ENCODE data around the gene FLYWCH2.
A peak's percentile ranks its signal among the peaks of the same experiment; 100 is the strongest.

FLYWCH2 gene

GRCh38 chr16:2857451-2858244 lies 25.4 kb upstream of the FLYWCH2 start, which contains the start of gene PRSS22:
Gene PRSS22, minus strand, starts transcription at chr16:2858170. Its CDS starts 66 bp downstream, at chr16:2858104.
- ChIA-PET CTCF (interaction anchor here (0.7 to 1.5 kb wide), 4 partner anchors 10 to 1177 kb away, joined by 3 read pairs; no protein-coding TSS in a partner anchor), POLR2A (ENCODE audit: low non-redundant PET) (interaction anchor here (1.2 kb wide), 1 partner anchor 19 kb away, joined by 3 read pairs; no protein-coding TSS in a partner anchor)
- DNase-seq (ENCODE audit: low spot score) = peak; percentile 42
- TF ChIP-seq CTCF (conservative IDR thresholded peaks at IDR 0.05; ENCODE audit: low read depth) = no peak
- no peak within 1 kb of the TSS for H3K27ac ChIP-seq

- H3K27ac ChIP-seq = no peak overlapping the region
- peak; percentile 48 for DNase-seq (ENCODE audit: low spot score)
- no peak for TF ChIP-seq CTCF (conservative IDR thresholded peaks at IDR 0.05; ENCODE audit: low read depth)
- ChIA-PET CTCF (interaction anchor here (0.7 to 1.5 kb wide), 5 partner anchors 9 to 1176 kb away, joined by 3 to 4 read pairs (median 3); partner anchors contain the start of gene ZG16B), POLR2A (ENCODE audit: low non-redundant PET) (interaction anchor here (1.0 to 1.2 kb wide), 2 partner anchors 20 to 81 kb away, joined by 3 to 4 read pairs; no protein-coding TSS in a partner anchor)
Observed at GRCh38 chr16:2858245-2859025, 24.6 kb upstream of the FLYWCH2 start.

GRCh38 chr16:2859686-2860265 lies 23.2 kb upstream of the FLYWCH2 start:
- ChIA-PET POLR2A (ENCODE audit: low non-redundant PET) (no interaction called here), CTCF (interaction anchor here (0.7 kb wide), 1 partner anchor 931 kb away, joined by 4 read pairs; no protein-coding TSS in a partner anchor)
- H3K27ac ChIP-seq = no peak overlapping the region

GRCh38 chr16:2860826-2861567 lies 22.0 kb upstream of the FLYWCH2 start:
- peak; percentile 26 for DNase-seq (ENCODE audit: low spot score)
- POLR2A ChIA-PET (ENCODE audit: low non-redundant PET) = no interaction called here
- no peak for TF ChIP-seq CTCF (conservative IDR thresholded peaks at IDR 0.05; ENCODE audit: low read depth)
- no peak overlapping the region for H3K27ac ChIP-seq
- CTCF ChIA-PET = interaction anchor here (0.7 kb wide), 1 partner anchor 38 kb away, joined by 3 read pairs; no protein-coding TSS in a partner anchor

More at GRCh38 chr16:2859686-2860265, 23.2 kb upstream of the FLYWCH2 start:
- no peak for DNase-seq (ENCODE audit: low spot score)
- TF ChIP-seq CTCF (conservative IDR thresholded peaks at IDR 0.05; ENCODE audit: low read depth) = no peak

- CTCF ChIA-PET = no interaction called here
Observed at GRCh38 chr16:2865651-2866050, 17.4 kb upstream of the FLYWCH2 start.

More at GRCh38 chr16:2865651-2866050, 17.4 kb upstream of the FLYWCH2 start:
- no peak for DNase-seq (ENCODE audit: low spot score)
- no peak overlapping the region for H3K27ac ChIP-seq
- POLR2A ChIA-PET (ENCODE audit: low non-redundant PET) = no interaction called here
- TF ChIP-seq CTCF (conservative IDR thresholded peaks at IDR 0.05; ENCODE audit: low read depth) = no peak

All from RWPE1 (cell line).